HepG2 (cell line): Measurements from ENCODE around the gene DDRGK1. TPM values are rescaled to one million over a fixed set of nuclear protein-coding genes. Genes with fewer than 3 reads are reported as not detected.
A peak's percentile ranks its signal among the peaks of the same experiment; 100 is the strongest.

Source experiments
- ATAC-seq: fragments of 200-7000 bp; cut with Tn5 transposase; 3 replicates; pipeline ENCODE4 v1.9.1; 2020; ENCODE audit warnings: mild to moderate bottlenecking, moderate library complexity
- BruUV-seq: library from RNA; stranded (reverse); fragments of 400-500 nt; replicated peaks from 2 replicates; lab custom pipeline; 2021; lab: Mats Ljungman, UMichigan
- CTCF ChIA-PET: fragments of 300-600 bp; formaldehyde crosslinking; extraction: SDS; loops from one replicate; lab custom pipeline; 2021; ENCODE audit warnings: low total read pairs, inconsistent platforms, low intra/inter-chr PET ratio; lab: Yijun Ruan, JAX
- POLR2A ChIA-PET: fragments of 350-600 bp; sonication (Branson Sonifier 250); formaldehyde crosslinking; loops from one replicate; lab custom pipeline; 2020; ENCODE audit warnings: antibody characterized with exemption, inconsistent platforms; lab: Yijun Ruan, JAX
- DNase-seq: peaks from one replicate; pipeline ENCODE4 v3.0.0-alpha.2; 2015; ENCODE audit warnings: low spot score
- FAIRE-seq: peaks from 3 replicates; lab custom pipeline; 2011; peaks lifted over from hg19 to GRCh38; lab: Jason Lieb, UNC
- H2AFZ ChIP-seq: one replicate; pipeline ENCODE4 v1.6.1; 2011; ENCODE audit warnings: low read length, inconsistent platforms
- H3K27ac ChIP-seq: fragments of 300-600 bp; 3 replicates; pipeline ENCODE4 v1.8.0; 2011; ENCODE audit warnings: mixed run types, mild to moderate bottlenecking, mixed read lengths, low read length, inconsistent platforms; ENCODE audit not compliant: insufficient read depth; ENCODE audit errors: extremely low read length
- H3K27me3 ChIP-seq, 2 experiments: fragments of 200-600 bp in 1 of 2; 2 replicates in 1 of 2; 3 replicates in 1 of 2; pipeline versions ENCODE4 v1.6.0 to v1.8.0; 2011; ENCODE audit warnings: low read length in 2 of 2, mild to moderate bottlenecking in 2 of 2, moderate library complexity in 2 of 2, inconsistent platforms in 1 of 2; ENCODE audit not compliant: insufficient read depth in 2 of 2, control insufficient read depth in 1 of 2
- H3K36me3 ChIP-seq, 2 experiments: fragments of 200-600 bp in 1 of 2; replicated peaks in 1 of 2; 2 replicates in 1 of 2; 3 replicates in 1 of 2; pipeline versions ENCODE4 v1.5.1 to v1.8.0; 2011; ENCODE audit warnings: low read length in 2 of 2, inconsistent platforms in 1 of 2; ENCODE audit not compliant: insufficient read depth in 2 of 2, control insufficient read depth in 1 of 2
- H3K4me1 ChIP-seq: 2 replicates; pipeline ENCODE4 v1.5.1; 2012; ENCODE audit warnings: low read length, inconsistent platforms; ENCODE audit not compliant: insufficient read depth
- H3K4me2 ChIP-seq: 2 replicates; pipeline ENCODE4 v1.6.0; 2011; ENCODE audit warnings: low read depth, low read length, inconsistent platforms
- H3K4me3 ChIP-seq, 3 experiments: fragments of 200-600 bp in 1 of 3; sonication (generic), shearing (Covaris generic) in 1 of 3; replicated peaks in 1 of 3; 2 replicates each; pipeline ENCODE4 v1.5.1; 2011 to 2016; ENCODE audit warnings: low read length in 3 of 3, inconsistent platforms in 2 of 3, low read depth in 2 of 3, mild to moderate bottlenecking in 2 of 3, control low read depth in 1 of 3, mixed read lengths in 1 of 3; ENCODE audit not compliant: insufficient read depth in 1 of 3
- H3K79me2 ChIP-seq: one replicate; pipeline ENCODE4 v1.6.1; 2011; ENCODE audit warnings: low read length, inconsistent platforms; ENCODE audit not compliant: insufficient read depth
- H3K9ac ChIP-seq: 2 replicates; pipeline ENCODE4 v1.6.0; 2011; ENCODE audit warnings: mild to moderate bottlenecking, low read depth, low read length, inconsistent platforms; ENCODE audit not compliant: insufficient read depth
- H3K9me3 ChIP-seq: 2 replicates; pipeline ENCODE4 v1.5.1; 2012; ENCODE audit warnings: mild to moderate bottlenecking, low read length
- H4K20me1 ChIP-seq: 2 replicates; pipeline ENCODE4 v1.6.0; 2011; ENCODE audit warnings: inconsistent platforms, mild to moderate bottlenecking, low read length, moderate library complexity; ENCODE audit not compliant: insufficient read depth
- ATF2 ChIP-seq: sonication (generic); formaldehyde crosslinking; IDR thresholded peaks from 2 replicates; pipeline ENCODE4 v1.4.0; 2020; ENCODE audit warnings: missing genetic modification reagents
- MAFF ChIP-seq: IDR thresholded peaks from 2 replicates; pipeline ENCODE4 v1.6.1; 2011; ENCODE audit warnings: low read depth, low read length, improper control_type of control experiment
- MTERF4 ChIP-seq: sonication (generic); formaldehyde crosslinking; IDR thresholded peaks from 2 replicates; pipeline ENCODE4 v1.8.0; 2023; ENCODE audit warnings: mild to moderate bottlenecking, missing genetic modification reagents
- RBFOX2 ChIP-seq: fragments of 200-400 bp; formaldehyde crosslinking; IDR thresholded peaks from 2 replicates; pipeline ENCODE4 v1.6.1; 2017; ENCODE audit warnings: low read depth, mild to moderate bottlenecking, low read length
- RBM22 ChIP-seq: fragments of 200-400 bp; formaldehyde crosslinking; optimal IDR thresholded peaks from 2 replicates; pipeline ENCODE3; 2017; ENCODE audit warnings: mild to moderate bottlenecking, low read length, moderate library complexity
- ZSCAN21 ChIP-seq: sonication (generic); formaldehyde crosslinking; IDR thresholded peaks from 2 replicates; pipeline ENCODE4 v1.8.0; 2022; ENCODE audit warnings: mild to moderate bottlenecking, missing genetic modification reagents, moderate library complexity, borderline replicate concordance
- WGBS: methylation state at CpG from one replicate; pipeline ENCODE4 v1.1.6; 2017; ENCODE audit warnings: low lambda C conversion rate; 5-methylcytosine and 5-hydroxymethylcytosine counted together
- in situ Hi-C: cut with HindIII; loops from 2 replicates; pipeline ENCODE4 v1.10.0; 2017; ENCODE audit warnings: low pct_unique_long_range_greater_than_20kb; ENCODE audit not compliant: extremely low pct_ligation_motif_present
- intact Hi-C: fragments of 100-400 bp; cut with micrococcal nuclease; formaldehyde crosslinking; loops from one replicate; pipeline ENCODE4 v1.10.0; 2022; ENCODE audit not compliant: unreplicated experiment
- polyA plus RNA-seq, 8 experiments: library from polyadenylated mRNA; depleted of rRNA in 3 of 8; stranded (reverse) in 7 of 8; unstranded in 1 of 8; fragments of >200 nt; fragmentation: Illumina TruSeq in 4 of 8; extraction: Trizol in 4 of 8; gene quantifications; 2 replicates each; pipeline versions ENCODE4 v1.2.1 to v1.2.3, GENCODE V29; 2011 to 2016; ENCODE audit warnings: low read depth in 4 of 8, missing spikeins in 1 of 8, mixed read lengths in 1 of 8; ENCODE audit not compliant: insufficient read depth in 1 of 8
- total RNA-seq, 5 experiments: library from RNA; depleted of rRNA; stranded (reverse); fragments of >200 nt; fragmentation: Illumina TruSeq; extraction: Trizol; gene quantifications; 2 replicates each; pipeline ENCODE4 v1.2.3, GENCODE V29; 2016; ENCODE audit warnings: low read depth in 1 of 5

Gene DDRGK1
- total and polyA plus RNA-seq, 2 of the 13 experiments (the other 11 are each of a cell fraction or from before 2014, with no cell fraction given): 96.7 to 149 TPM

GRCh38 chr20:3146732-3147341, 57.6 kb downstream of the DDRGK1 start:
- WGBS: 95% methylated on average over 10 of the region's 10 CpGs
- H3K27ac ChIP-seq: no peak overlapping the region
- H3K27me3 ChIP-seq: no peaks in the 10 kb centered on the region
- DNase-seq: no peak
- ChIA-PET CTCF (no interaction called here), POLR2A (interaction anchor here (1.4 kb wide), 1 partner anchor 24 kb away, joined by 3 read pairs; no protein-coding TSS in a partner anchor)
- no TSS peak for BruUV-seq
- no peaks in the 10 kb centered on the region for H3K4me1 ChIP-seq
- no peak overlapping the region for H3K4me2 ChIP-seq
- no peak overlapping the region for H3K9ac ChIP-seq
- H3K79me2 ChIP-seq: peaks cover 56% of the 10 kb centered on the region
- no peak overlapping the region for H3K4me3 ChIP-seq
- intact Hi-C loops (no loop called here), in situ Hi-C loops (no loop called here)
- FAIRE-seq: no peak
- 0 out of 2 replicates have a peak, but pooled peaks cover 12% of the 10 kb centered on the region for H4K20me1 ChIP-seq
- ATAC-seq: no peak
- TF ChIP-seq MTERF4 (no peak), RBFOX2 (peak; percentile 32; the same call in 1 of the 2 replicates), ZSCAN21 (CRISPR knock-in tag) (no peak), ATF2 (CRISPR knock-in tag) (no peak), MAFF (no peak), RBM22 (peak; percentile 70)
- peaks cover 6% of the 10 kb centered on the region; the same call in 1 of the 2 replicates for H3K9me3 ChIP-seq
- H2AFZ ChIP-seq: no peak overlapping the region
- peaks cover 22 to 52% of the 10 kb centered on the region in 2 experiments for H3K36me3 ChIP-seq
